HEK293 (cell line): ENCODE data around the gene SH3TC1.

Experiments used
- CTCF ChIA-PET: fragments of 350-600 bp; formaldehyde crosslinking; extraction: SDS; loops from one replicate; lab custom pipeline; 2021; ENCODE audit warnings: antibody characterized with exemption; lab: Yijun Ruan, JAX
- POLR2A ChIA-PET: fragments of 300-600 bp; formaldehyde crosslinking; extraction: SDS; loops from one replicate; lab custom pipeline; 2020; ENCODE audit warnings: antibody characterized with exemption, inconsistent platforms; lab: Yijun Ruan, JAX
- H3K27ac ChIP-seq: fragments of 200-500 bp; sonication (Bioruptor generic); 2 replicates; pipeline ENCODE4 v1.5.1; 2014; ENCODE audit warnings: low read depth, low read length, control low read depth, inconsistent platforms; ENCODE audit errors: extremely low read depth
- H3K36me3 ChIP-seq, 2 experiments: fragments of 200-500 bp in 1 of 2; sonication (Bioruptor generic) in 1 of 2; 1 replicate in 1 of 2; 2 replicates in 1 of 2; pipeline ENCODE4 v1.5.1; 2014 to 2017; ENCODE audit warnings: inconsistent platforms in 2 of 2, low read length in 2 of 2; ENCODE audit not compliant: control insufficient read depth in 2 of 2, insufficient read depth in 1 of 2
- H3K4me1 ChIP-seq: fragments of 200-500 bp; sonication (Bioruptor generic); 2 replicates; pipeline ENCODE4 v1.5.1; 2014; ENCODE audit warnings: mild to moderate bottlenecking, low read length, inconsistent platforms; ENCODE audit not compliant: control insufficient read depth, insufficient read depth
- H3K4me3 ChIP-seq: 2 replicates; pipeline ENCODE4 v1.5.1; 2011; ENCODE audit warnings: low read depth, mild to moderate bottlenecking, control low read depth, low read length, moderate library complexity
- H3K9me3 ChIP-seq: fragments of 200-500 bp; sonication (Bioruptor generic); 2 replicates; pipeline ENCODE4 v1.5.1; 2014; ENCODE audit warnings: low read depth, low read length, inconsistent platforms; ENCODE audit not compliant: control insufficient read depth, insufficient read depth
- HOXA7 ChIP-seq: sonication (generic); formaldehyde crosslinking; IDR thresholded peaks from 2 replicates; pipeline ENCODE4 v1.8.1; 2022; ENCODE audit warnings: missing genetic modification reagents, borderline replicate concordance
- HOXD13 ChIP-seq: sonication (generic); formaldehyde crosslinking; IDR thresholded peaks from 2 replicates; pipeline ENCODE4 v1.8.0; 2022; ENCODE audit warnings: missing genetic modification reagents, borderline replicate concordance
- KLF10 ChIP-seq: fragments of 450-650 bp; IDR thresholded peaks from 2 replicates; pipeline ENCODE4 v1.5.1; 2018; ENCODE audit warnings: missing biosample characterization, mild to moderate bottlenecking, missing genetic modification characterization
- MZF1 ChIP-seq: fragments of 450-650 bp; formaldehyde crosslinking; IDR thresholded peaks from 2 replicates; pipeline ENCODE4 v1.5.1; 2017; ENCODE audit warnings: missing biosample characterization, missing genetic modification characterization, borderline replicate concordance
- REST ChIP-seq: fragments of 450-650 bp; formaldehyde crosslinking; IDR thresholded peaks from 2 replicates; pipeline ENCODE4 v1.5.1; 2016; ENCODE audit warnings: missing biosample characterization, missing genetic modification characterization
- YY1 ChIP-seq: fragments of 450-650 bp; formaldehyde crosslinking; IDR thresholded peaks from 2 replicates; pipeline ENCODE4 v1.5.1; 2018; ENCODE audit warnings: missing biosample characterization, missing genetic modification characterization
- ZBTB21 ChIP-seq: fragments of 450-650 bp; formaldehyde crosslinking; IDR thresholded peaks from 2 replicates; pipeline ENCODE4 v1.5.1; 2017; ENCODE audit warnings: missing biosample characterization, missing genetic modification characterization
- ZBTB26 ChIP-seq: fragments of 450-650 bp; formaldehyde crosslinking; optimal IDR thresholded peaks from 2 replicates; pipeline ENCODE3; 2016; ENCODE audit warnings: missing biosample characterization, mild to moderate bottlenecking, missing genetic modification characterization
- ZBTB49 ChIP-seq: fragments of 450-650 bp; formaldehyde crosslinking; IDR thresholded peaks from 2 replicates; pipeline ENCODE4 v1.5.1; 2016; ENCODE audit warnings: missing biosample characterization, missing genetic modification characterization, low read depth
- ZNF16 ChIP-seq: fragments of 450-650 bp; formaldehyde crosslinking; IDR thresholded peaks from 2 replicates; pipeline ENCODE4 v1.5.1; 2016; ENCODE audit warnings: low read depth, missing biosample characterization, missing genetic modification characterization
- ZNF221 ChIP-seq: fragments of 450-650 bp; formaldehyde crosslinking; IDR thresholded peaks from 2 replicates; pipeline ENCODE4 v1.5.1; 2017; ENCODE audit warnings: missing biosample characterization, missing genetic modification characterization, borderline replicate concordance
- ZNF324 ChIP-seq: fragments of 450-650 bp; formaldehyde crosslinking; IDR thresholded peaks from 2 replicates; pipeline ENCODE4 v1.5.1; 2016; ENCODE audit warnings: missing biosample characterization, missing genetic modification characterization
- ZNF335 ChIP-seq: fragments of 450-650 bp; formaldehyde crosslinking; conservative IDR thresholded peaks from 2 replicates; pipeline ENCODE4 v1.5.1; 2016; ENCODE audit warnings: missing biosample characterization, missing genetic modification characterization
- ZNF354C ChIP-seq: fragments of 450-650 bp; formaldehyde crosslinking; IDR thresholded peaks from 2 replicates; pipeline ENCODE4 v1.5.1; 2016; ENCODE audit warnings: missing biosample characterization, missing genetic modification characterization, low read depth, borderline replicate concordance
- ZNF433 ChIP-seq: fragments of 450-650 bp; formaldehyde crosslinking; IDR thresholded peaks from 2 replicates; pipeline ENCODE4 v1.5.1; 2016; ENCODE audit warnings: missing biosample characterization, missing genetic modification characterization, low read depth
- ZNF488 ChIP-seq: fragments of 450-650 bp; formaldehyde crosslinking; IDR thresholded peaks from 2 replicates; pipeline ENCODE4 v1.5.1; 2016; ENCODE audit warnings: missing biosample characterization, missing genetic modification characterization
- ZNF624 ChIP-seq: fragments of 450-650 bp; formaldehyde crosslinking; IDR thresholded peaks from 2 replicates; pipeline ENCODE4 v1.5.1; 2017; ENCODE audit warnings: missing biosample characterization, missing genetic modification characterization
- ZNF626 ChIP-seq: fragments of 450-650 bp; sonication (Bioruptor Pico); formaldehyde crosslinking; IDR thresholded peaks from 2 replicates; pipeline ENCODE4 v1.5.1; 2018; ENCODE audit warnings: missing biosample characterization, missing genetic modification characterization, inconsistent platforms
- ZNF701 ChIP-seq: fragments of 450-650 bp; formaldehyde crosslinking; IDR thresholded peaks from 2 replicates; pipeline ENCODE4 v1.5.1; 2016; ENCODE audit warnings: missing biosample characterization, missing genetic modification characterization
- ZNF76 ChIP-seq: fragments of 450-650 bp; formaldehyde crosslinking; IDR thresholded peaks from 2 replicates; pipeline ENCODE4; 2016; ENCODE audit warnings: low read depth, missing biosample characterization, missing genetic modification characterization, borderline replicate concordance
- ZNF777 ChIP-seq: fragments of 450-650 bp; formaldehyde crosslinking; IDR thresholded peaks from 2 replicates; pipeline ENCODE4 v1.5.1; 2017; ENCODE audit warnings: missing biosample characterization, missing genetic modification characterization, borderline replicate concordance
- ZSCAN23 ChIP-seq: fragments of 450-650 bp; formaldehyde crosslinking; IDR thresholded peaks from 2 replicates; pipeline ENCODE4 v1.5.1; 2016; ENCODE audit warnings: missing biosample characterization, missing genetic modification characterization

SH3TC1 gene

GRCh38 chr4:8236106-8236919, 37.2 kb downstream of the SH3TC1 start:
- ChIA-PET POLR2A (no interaction called here), CTCF (interaction anchor here (0.6 to 4.8 kb wide), 2 partner anchors 60 to 68 kb away, joined by 3 to 24 read pairs; no protein-coding TSS in a partner anchor)
- H3K36me3 ChIP-seq, result peaks cover 0 to 22% of the 10 kb centered on the region in 2 experiments; a peak in 1 of 3 replicates
- no peaks in the 10 kb centered on the region for H3K4me1 ChIP-seq
- TF ChIP-seq ZBTB26 (tag by site-specific recombination), result no peak
- TF ChIP-seq HOXA7 (CRISPR knock-in tag), result no peak
- TF ChIP-seq ZNF76 (tag by site-specific recombination), result no peak
- TF ChIP-seq MZF1, result no peak
- TF ChIP-seq ZNF335 (tag by site-specific recombination), result no peak
- no peak for TF ChIP-seq ZNF433 (tag by site-specific recombination)
- TF ChIP-seq ZSCAN23 (tag by site-specific recombination), result no peak
- no peak for TF ChIP-seq HOXD13
- no peak for TF ChIP-seq ZNF324 (tag by site-specific recombination)
- TF ChIP-seq ZNF488, result no peak
- no peak for TF ChIP-seq ZNF777
- TF ChIP-seq KLF10 (tag by site-specific recombination), result no peak
- TF ChIP-seq ZNF16 (tag by site-specific recombination), result no peak
- TF ChIP-seq YY1, result no peak
- TF ChIP-seq ZNF624 (tag by site-specific recombination), result no peak
- TF ChIP-seq ZBTB21 (tag by site-specific recombination), result no peak
- TF ChIP-seq ZNF354C (tag by site-specific recombination), result no peak
- no peak for TF ChIP-seq ZNF221 (tag by site-specific recombination)
- no peak for TF ChIP-seq ZNF701 (tag by site-specific recombination)
- no peak for TF ChIP-seq REST
- TF ChIP-seq, all 188 proteins: peak for 0
- Histone ChIP-seq H3K27ac (no peak overlapping the region), H3K4me3 (no peak overlapping the region), H3K9me3 (no peaks in the 10 kb centered on the region)

GRCh38 chr4:8236920-8237195, 37.8 kb downstream of the SH3TC1 start:
- TF ChIP-seq ZNF626, result no peak
- TF ChIP-seq ZBTB49 (tag by site-specific recombination), result no peak
- TF ChIP-seq, all 188 proteins: peak for 0
- Histone ChIP-seq H3K4me1 (no peaks in the 10 kb centered on the region), H3K27ac (no peak overlapping the region), H3K36me3 (peaks cover 0 to 22% of the 10 kb centered on the region in 2 experiments; a peak in 1 of 3 replicates), H3K4me3 (no peak overlapping the region), H3K9me3 (no peaks in the 10 kb centered on the region)
- CTCF ChIA-PET, result interaction anchor here (1.3 to 4.8 kb wide), 2 partner anchors 59 to 61 kb away, joined by 5 to 24 read pairs; no protein-coding TSS in a partner anchor
- POLR2A ChIA-PET, result no interaction called here
